Left ventricle myocardium inferior (tissue), 1 donor: ENCODE results near the gene APLP2. TPM values are rescaled to one million over a fixed set of nuclear protein-coding genes. Genes with fewer than 3 reads are reported as not detected.

Source experiments
- DNase-seq: peaks from one replicate; pipeline ENCODE4 v3.0.0-alpha.2; 2020
- H3K27ac ChIP-seq: fragments of 200-600 bp; replicated peaks from 2 replicates; pipeline ENCODE4 v1.8.0; 2021
- H3K27me3 ChIP-seq: fragments of 200-600 bp; 2 replicates; pipeline ENCODE4 v1.8.0; 2021; ENCODE audit warnings: low read depth
- H3K36me3 ChIP-seq: fragments of 200-600 bp; 2 replicates; pipeline ENCODE4 v1.8.0; 2021
- H3K4me1 ChIP-seq: fragments of 200-600 bp; 2 replicates; pipeline ENCODE4 v1.8.0; 2021
- H3K4me3 ChIP-seq: fragments of 200-600 bp; 2 replicates; pipeline ENCODE4 v1.8.0; 2021; ENCODE audit warnings: mild to moderate bottlenecking, moderate library complexity
- H3K9me3 ChIP-seq: fragments of 200-600 bp; replicated peaks from 2 replicates; pipeline ENCODE4 v1.8.0; 2021
- intact Hi-C: fragments of 100-400 bp; cut with micrococcal nuclease; formaldehyde crosslinking; loops from one replicate; pipeline ENCODE4 v1.11.0; 2022
- total RNA-seq: library from RNA; stranded (reverse); fragmentation: NEBNext Ultra II Directional; extraction: Animal tissue kit (Norgen Biotek cat#: 25700); gene quantifications from one replicate; pipeline ENCODE4 v1.2.1, GENCODE V29; 2021
- TF ChIP-seq, protein P1 (sequence below): fragments of 200-600 bp; IDR thresholded peaks from 2 replicates; pipeline ENCODE4 v1.8.0; 2021; ENCODE audit warnings: antibody characterized with exemption, mild to moderate bottlenecking, borderline replicate concordance
- donor health status: DM: no; HTN: yes; CAD: no; lungs with severe emphysema.

The APLP2 gene
- total RNA-seq, 1 donor from 2014 or later, result 325 TPM

DNA sequence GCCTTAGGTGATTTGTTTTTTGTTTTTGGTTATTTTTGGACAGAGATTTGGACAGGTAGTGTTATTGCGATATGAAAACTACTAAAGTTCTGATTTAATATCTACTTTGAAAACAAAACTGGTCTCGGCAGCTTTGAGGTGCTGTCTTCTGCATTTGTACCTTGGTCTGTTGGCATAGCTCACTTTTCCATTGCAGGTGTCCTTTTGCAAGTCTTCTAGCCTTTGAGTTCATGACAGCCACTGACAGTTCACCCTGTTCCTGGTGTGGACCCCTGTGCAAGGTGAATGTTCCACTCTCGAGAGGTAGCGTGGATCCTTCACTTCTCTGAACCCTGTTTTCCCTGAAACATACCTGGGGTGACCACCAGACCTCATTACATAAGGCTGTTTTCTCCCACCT, 45.0 kb downstream of the APLP2 start:
- no peak overlapping the region for H3K27ac ChIP-seq
- DNase-seq, result no peak
- H3K4me1 ChIP-seq, result peaks cover 33% of the 10 kb centered on the region
- no peaks in the 10 kb centered on the region for H3K9me3 ChIP-seq
- intact Hi-C loops, result no loop called here
- TF ChIP-seq, protein P1, sequence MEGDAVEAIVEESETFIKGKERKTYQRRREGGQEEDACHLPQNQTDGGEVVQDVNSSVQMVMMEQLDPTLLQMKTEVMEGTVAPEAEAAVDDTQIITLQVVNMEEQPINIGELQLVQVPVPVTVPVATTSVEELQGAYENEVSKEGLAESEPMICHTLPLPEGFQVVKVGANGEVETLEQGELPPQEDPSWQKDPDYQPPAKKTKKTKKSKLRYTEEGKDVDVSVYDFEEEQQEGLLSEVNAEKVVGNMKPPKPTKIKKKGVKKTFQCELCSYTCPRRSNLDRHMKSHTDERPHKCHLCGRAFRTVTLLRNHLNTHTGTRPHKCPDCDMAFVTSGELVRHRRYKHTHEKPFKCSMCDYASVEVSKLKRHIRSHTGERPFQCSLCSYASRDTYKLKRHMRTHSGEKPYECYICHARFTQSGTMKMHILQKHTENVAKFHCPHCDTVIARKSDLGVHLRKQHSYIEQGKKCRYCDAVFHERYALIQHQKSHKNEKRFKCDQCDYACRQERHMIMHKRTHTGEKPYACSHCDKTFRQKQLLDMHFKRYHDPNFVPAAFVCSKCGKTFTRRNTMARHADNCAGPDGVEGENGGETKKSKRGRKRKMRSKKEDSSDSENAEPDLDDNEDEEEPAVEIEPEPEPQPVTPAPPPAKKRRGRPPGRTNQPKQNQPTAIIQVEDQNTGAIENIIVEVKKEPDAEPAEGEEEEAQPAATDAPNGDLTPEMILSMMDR, result no peak
- peaks cover 27% of the 10 kb centered on the region for H3K36me3 ChIP-seq
- H3K4me3 ChIP-seq, result no peak overlapping the region
- no peaks in the 10 kb centered on the region for H3K27me3 ChIP-seq

DNA sequence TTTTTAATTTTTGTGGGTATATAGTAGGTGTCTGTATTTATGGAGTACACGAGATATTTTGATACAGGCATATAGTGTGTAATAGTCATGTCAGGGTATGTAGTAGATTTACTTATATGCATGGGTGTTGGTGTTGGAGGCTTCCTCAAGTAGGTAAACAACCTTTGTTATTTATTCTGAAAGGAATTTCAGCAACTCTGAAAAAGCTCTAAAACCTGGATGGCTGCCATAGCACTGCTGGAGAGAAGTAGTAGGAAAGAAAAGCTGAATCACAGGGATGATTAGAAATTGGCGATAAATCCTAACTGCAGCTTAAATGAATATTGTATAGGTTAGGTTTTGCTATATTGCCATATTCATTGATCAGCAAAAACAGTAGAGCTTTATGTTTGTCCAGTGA, 45.5 kb downstream of the APLP2 start:
- Histone ChIP-seq H3K4me3 (no peak overlapping the region), H3K4me1 (peaks cover 38% of the 10 kb centered on the region), H3K27ac (no peak overlapping the region), H3K27me3 (no peaks in the 10 kb centered on the region), H3K36me3 (peaks cover 22% of the 10 kb centered on the region), H3K9me3 (no peaks in the 10 kb centered on the region)
- TF ChIP-seq, protein P1, result no peak
- no peak for DNase-seq
- intact Hi-C loops, result no loop called here

DNA sequence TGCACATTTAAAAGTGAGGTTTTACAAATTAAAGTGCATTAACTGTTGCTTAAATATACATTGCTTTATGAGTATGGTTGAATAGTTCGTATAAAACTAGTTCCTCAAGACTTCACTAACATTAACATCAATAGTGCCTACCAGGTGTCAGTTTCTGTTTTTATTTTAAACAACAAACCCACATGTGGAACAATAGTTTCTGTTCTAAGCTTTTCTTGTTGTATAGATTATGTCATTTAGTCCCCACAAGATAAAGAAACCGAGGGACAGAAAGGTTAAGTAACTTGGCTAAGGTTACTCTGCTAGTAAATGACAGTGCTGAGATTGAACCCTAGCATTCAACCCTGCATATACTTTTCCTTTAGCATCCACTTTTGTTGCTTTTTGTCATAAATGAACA, 48.5 kb downstream of the APLP2 start:
- intact Hi-C loops, result no loop called here
- H3K27me3 ChIP-seq, result no peaks in the 10 kb centered on the region
- H3K9me3 ChIP-seq, result no peaks in the 10 kb centered on the region
- peaks cover 62% of the 10 kb centered on the region for H3K4me1 ChIP-seq
- TF ChIP-seq, protein P1, result no peak
- no peak overlapping the region for H3K4me3 ChIP-seq
- peaks cover 16% of the 10 kb centered on the region for H3K36me3 ChIP-seq
- no peak overlapping the region for H3K27ac ChIP-seq
- no peak for DNase-seq

DNA sequence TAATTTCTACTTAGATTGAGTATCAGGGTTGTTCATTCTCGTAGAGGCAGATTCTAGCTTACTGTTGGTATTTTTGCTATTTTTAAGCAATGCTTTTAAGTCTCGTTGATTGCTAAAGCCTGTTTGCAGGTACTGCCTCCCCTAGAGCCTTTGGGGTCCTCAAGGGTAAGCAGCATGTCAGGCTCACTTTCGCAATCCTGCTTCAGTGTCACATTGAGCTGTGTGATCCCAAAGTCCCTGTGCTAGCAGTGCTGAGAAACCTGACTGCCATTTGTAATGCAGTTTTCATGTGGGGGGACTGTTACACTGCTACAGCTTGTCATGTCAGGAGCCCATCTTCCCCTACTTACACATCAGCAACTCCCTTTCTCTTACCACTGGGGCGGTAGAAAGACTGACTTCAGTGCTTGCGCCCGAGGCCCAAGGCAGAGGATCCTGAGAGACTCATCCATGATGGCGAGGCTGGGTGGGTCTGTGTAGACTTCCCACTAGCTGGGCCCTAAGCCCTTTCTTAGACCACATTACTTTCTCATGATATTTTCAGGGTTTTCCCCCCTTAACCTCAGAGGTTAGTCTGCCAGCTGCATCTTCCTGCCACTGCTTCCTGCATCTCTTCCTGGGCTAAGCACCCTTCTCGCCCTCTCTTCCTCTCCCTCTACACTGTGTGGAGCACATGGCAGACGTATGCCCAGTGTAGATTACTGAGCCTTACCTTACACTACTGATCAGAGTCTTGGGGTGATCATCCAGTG, 49.1 kb downstream of the APLP2 start:
- Histone ChIP-seq H3K27ac (no peak overlapping the region), H3K4me3 (no peak overlapping the region), H3K36me3 (peaks cover 22% of the 10 kb centered on the region), H3K4me1 (peaks cover 68% of the 10 kb centered on the region), H3K9me3 (no peaks in the 10 kb centered on the region), H3K27me3 (no peaks in the 10 kb centered on the region)
- TF ChIP-seq, protein P1, result no peak
- no peak for DNase-seq
- intact Hi-C loops, result no loop called here

DNA sequence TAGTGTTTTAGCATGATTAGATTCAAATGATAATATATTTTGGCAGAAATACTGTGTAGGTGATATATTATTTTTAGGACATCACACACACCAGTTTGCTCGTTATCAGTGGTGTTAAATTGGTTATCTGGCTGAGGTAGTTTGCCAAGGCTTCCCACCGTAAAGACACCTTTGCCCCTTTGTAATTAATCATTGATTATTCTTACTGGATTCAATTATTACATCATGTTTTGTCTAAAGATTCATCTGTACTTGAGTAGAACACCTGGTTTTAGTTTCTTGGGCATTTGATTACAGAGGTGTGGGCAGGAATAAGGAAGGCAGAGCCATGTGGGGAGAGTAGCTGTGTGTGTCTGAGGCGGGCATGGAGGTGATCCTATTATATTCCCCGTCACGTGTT, 50.4 kb downstream of the APLP2 start:
- H3K36me3 ChIP-seq, result peaks cover 27% of the 10 kb centered on the region
- no peak overlapping the region for H3K27ac ChIP-seq
- H3K9me3 ChIP-seq, result no peaks in the 10 kb centered on the region
- TF ChIP-seq, protein P1, result no peak
- intact Hi-C loops, result no loop called here
- H3K27me3 ChIP-seq, result no peaks in the 10 kb centered on the region
- peaks cover 70% of the 10 kb centered on the region for H3K4me1 ChIP-seq
- no peak for DNase-seq
- H3K4me3 ChIP-seq, result no peak overlapping the region
